ENCODE data around the gene IRF8. TPM values are rescaled to one million over a fixed set of nuclear protein-coding genes. Genes with fewer than 3 reads are reported as not detected.

The IRF8 gene
- total RNA-seq, 4 donors from 2014 or later: 2.4 to 14.6 (median 5.0) TPM

DNA sequence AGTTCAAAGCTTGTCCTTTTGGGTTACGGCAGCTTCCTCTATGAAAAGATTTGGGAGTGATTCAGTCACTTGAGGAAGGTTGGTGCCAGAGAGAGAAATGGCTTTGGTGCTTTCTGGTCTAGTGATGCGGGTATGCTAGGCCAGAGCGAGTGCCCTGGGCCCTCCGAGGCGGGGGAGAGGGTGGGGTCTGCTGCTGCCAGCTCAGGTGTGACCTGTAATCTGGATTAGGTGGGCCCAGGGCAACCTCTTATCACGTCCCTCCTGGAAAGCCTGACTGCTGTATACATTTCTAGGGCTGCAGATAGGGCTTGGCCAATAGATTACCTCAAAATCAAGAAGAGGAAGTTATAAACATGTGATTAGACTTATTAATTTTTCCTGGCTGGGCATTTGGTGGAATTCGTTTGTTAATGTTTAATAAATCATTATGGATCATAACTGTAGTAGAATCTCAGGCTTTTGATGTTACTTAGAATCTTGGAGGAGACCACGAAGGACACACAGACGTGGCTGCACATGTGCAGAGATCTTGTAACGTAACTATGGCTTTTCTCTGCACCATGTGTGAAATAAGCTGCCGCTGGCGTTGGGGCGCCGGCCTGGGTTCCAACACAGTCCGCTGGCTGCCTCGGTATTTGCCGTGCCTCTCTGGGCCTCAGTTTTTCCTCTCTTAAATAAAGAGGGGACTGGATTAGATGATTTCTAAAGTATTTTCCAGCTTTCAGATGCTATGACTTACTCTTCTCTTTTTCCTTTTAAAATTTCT lies 1.2 kb downstream of the IRF8 start:
- DNase-seq: no peak
- H3K27me3 ChIP-seq: no peaks in the 10 kb centered on the region
- H3K9me3 ChIP-seq: no peaks in the 10 kb centered on the region
- H3K36me3 ChIP-seq: no peaks in the 10 kb centered on the region
- WGBS, 2 donors: 86 to 87% methylated on average over 17 of the region's 17 CpGs
- H3K27ac ChIP-seq: peak overlapping the region in 1 of 3 donors; percentile 45
- H3K4me3 ChIP-seq (replicated peaks in 1 of 3): no peak overlapping the region
- peaks cover 5 to 7% of the 10 kb centered on the region in 2 donors for H3K4me1 ChIP-seq
- intact Hi-C loops (cut with DNase I): no loop called here
- no peak for TF ChIP-seq POLR2A (IDR thresholded peaks at IDR 0.05)
- no peak for TF ChIP-seq CTCF (IDR thresholded peaks at IDR 0.05)

- intact Hi-C loops (cut with DNase I): no loop called here
- no peaks in the 10 kb centered on the region for H3K27me3 ChIP-seq
- peaks cover 5 to 7% of the 10 kb centered on the region in 2 donors for H3K4me1 ChIP-seq
- no peak for DNase-seq
- TF ChIP-seq CTCF (IDR thresholded peaks at IDR 0.05) (no peak), POLR2A (IDR thresholded peaks at IDR 0.05) (no peak)
- WGBS, 2 donors: 82 to 95% methylated on average over 4 of the region's 4 CpGs
- H3K27ac ChIP-seq: no peak overlapping the region
- H3K36me3 ChIP-seq: no peaks in the 10 kb centered on the region
- no peak overlapping the region for H3K4me3 ChIP-seq (replicated peaks in 1 of 3)
- H3K9me3 ChIP-seq: no peaks in the 10 kb centered on the region
Measured at GRCh38 chr16:85901110-85901509, 2.1 kb downstream of the IRF8 start.

DNA sequence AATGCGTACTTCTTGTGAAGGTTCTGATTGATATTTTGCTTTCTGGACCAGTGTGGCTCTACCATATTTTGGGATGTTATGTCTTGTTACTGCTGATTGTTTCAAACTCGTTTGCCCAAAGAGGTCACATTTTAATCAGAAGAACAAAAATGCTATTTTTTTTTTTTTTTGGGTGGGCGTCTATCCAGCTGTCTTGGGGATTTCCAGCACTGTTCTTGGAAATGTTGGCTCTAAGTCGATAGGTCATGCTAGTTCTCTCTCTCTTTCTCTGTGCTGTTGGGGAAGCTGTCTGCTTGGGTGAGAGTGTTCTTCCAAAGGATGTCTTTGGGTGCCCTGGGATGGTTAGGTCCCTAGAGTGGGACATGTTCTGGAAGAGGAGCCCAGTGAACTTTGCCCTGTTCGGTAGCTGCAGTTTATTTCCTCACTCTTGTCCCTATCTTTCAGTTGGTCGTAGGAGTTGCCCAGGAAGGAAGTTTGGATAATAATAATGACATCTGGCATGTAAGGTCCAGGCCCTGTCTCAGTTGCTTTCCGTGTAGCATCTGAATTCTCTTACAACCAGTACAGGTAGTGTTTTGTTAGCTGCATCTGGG lies 2.9 kb downstream of the IRF8 start:
- H3K27ac ChIP-seq: no peak overlapping the region
- H3K27me3 ChIP-seq: no peaks in the 10 kb centered on the region
- H3K36me3 ChIP-seq: no peaks in the 10 kb centered on the region
- intact Hi-C loops (cut with DNase I): no loop called here
- H3K4me3 ChIP-seq (replicated peaks in 1 of 3): no peak overlapping the region
- no peak for DNase-seq
- WGBS, 2 donors: 62 to 63% methylated on average over 7 of the region's 7 CpGs
- TF ChIP-seq POLR2A (IDR thresholded peaks at IDR 0.05): no peak
- no peak for TF ChIP-seq CTCF (IDR thresholded peaks at IDR 0.05)
- peaks cover 5 to 7% of the 10 kb centered on the region in 2 donors for H3K4me1 ChIP-seq
- no peaks in the 10 kb centered on the region for H3K9me3 ChIP-seq

- H3K27ac ChIP-seq: no peak overlapping the region
- H3K4me3 ChIP-seq (replicated peaks in 1 of 3): no peak overlapping the region
- no peaks in the 10 kb centered on the region for H3K36me3 ChIP-seq
- no peaks in the 10 kb centered on the region for H3K27me3 ChIP-seq
- H3K9me3 ChIP-seq: no peaks in the 10 kb centered on the region
- no peak for DNase-seq
- H3K4me1 ChIP-seq: peaks cover 5 to 7% of the 10 kb centered on the region in 2 donors
- 80 to 90% methylated on average over 20 of the region's 20 CpGs for WGBS, 2 donors
- TF ChIP-seq POLR2A (IDR thresholded peaks at IDR 0.05): no peak
- TF ChIP-seq CTCF (IDR thresholded peaks at IDR 0.05): no peak
- intact Hi-C loops (cut with DNase I): no loop called here
Measured at GRCh38 chr16:85902366-85903155, 3.6 kb downstream of the IRF8 start.
